ENCODE results near the gene MMP2.
A peak's percentile ranks its signal among the peaks of the same experiment; 100 is the strongest.

MMP2 gene

DNA sequence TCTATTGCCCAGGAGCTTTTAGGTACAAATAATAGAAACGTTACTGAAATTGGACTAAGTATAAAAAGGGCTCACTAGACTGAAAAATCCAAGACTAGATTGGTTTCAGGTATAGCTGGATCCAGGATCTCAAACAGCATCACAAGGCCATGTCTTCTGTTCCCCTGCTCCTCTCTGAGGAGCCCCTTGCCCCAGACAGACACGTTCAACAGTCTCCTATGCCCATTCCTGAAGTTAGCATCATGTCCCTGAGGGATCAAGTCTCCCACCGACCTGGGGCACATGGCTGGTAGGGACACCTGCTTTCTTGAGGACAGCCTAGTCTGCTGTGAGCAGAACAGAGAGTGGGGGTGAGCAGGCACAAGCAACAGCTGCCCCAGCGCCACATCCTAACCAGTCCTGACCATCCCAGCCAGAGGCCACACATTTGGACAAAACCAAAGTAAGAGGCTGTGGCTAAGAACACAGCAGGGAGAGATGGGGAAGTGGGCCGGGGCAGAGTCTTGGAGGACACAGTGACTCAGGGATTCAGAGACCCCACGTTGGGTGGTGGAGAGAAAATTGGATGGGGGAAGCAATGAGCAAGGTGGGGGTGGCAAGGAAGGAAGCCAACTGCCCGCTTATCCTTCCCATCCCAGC is 10.5 kb upstream of the MMP2 start:
- DNase-seq (ENCODE audit: low read depth) = no peak
- TF ChIP-seq, protein P1, sequence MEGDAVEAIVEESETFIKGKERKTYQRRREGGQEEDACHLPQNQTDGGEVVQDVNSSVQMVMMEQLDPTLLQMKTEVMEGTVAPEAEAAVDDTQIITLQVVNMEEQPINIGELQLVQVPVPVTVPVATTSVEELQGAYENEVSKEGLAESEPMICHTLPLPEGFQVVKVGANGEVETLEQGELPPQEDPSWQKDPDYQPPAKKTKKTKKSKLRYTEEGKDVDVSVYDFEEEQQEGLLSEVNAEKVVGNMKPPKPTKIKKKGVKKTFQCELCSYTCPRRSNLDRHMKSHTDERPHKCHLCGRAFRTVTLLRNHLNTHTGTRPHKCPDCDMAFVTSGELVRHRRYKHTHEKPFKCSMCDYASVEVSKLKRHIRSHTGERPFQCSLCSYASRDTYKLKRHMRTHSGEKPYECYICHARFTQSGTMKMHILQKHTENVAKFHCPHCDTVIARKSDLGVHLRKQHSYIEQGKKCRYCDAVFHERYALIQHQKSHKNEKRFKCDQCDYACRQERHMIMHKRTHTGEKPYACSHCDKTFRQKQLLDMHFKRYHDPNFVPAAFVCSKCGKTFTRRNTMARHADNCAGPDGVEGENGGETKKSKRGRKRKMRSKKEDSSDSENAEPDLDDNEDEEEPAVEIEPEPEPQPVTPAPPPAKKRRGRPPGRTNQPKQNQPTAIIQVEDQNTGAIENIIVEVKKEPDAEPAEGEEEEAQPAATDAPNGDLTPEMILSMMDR (conservative IDR thresholded peaks at IDR 0.05; ENCODE audit: low read length) = no peak
- H3K4me3 ChIP-seq (ENCODE audit: low read length) = no peak overlapping the region

DNA sequence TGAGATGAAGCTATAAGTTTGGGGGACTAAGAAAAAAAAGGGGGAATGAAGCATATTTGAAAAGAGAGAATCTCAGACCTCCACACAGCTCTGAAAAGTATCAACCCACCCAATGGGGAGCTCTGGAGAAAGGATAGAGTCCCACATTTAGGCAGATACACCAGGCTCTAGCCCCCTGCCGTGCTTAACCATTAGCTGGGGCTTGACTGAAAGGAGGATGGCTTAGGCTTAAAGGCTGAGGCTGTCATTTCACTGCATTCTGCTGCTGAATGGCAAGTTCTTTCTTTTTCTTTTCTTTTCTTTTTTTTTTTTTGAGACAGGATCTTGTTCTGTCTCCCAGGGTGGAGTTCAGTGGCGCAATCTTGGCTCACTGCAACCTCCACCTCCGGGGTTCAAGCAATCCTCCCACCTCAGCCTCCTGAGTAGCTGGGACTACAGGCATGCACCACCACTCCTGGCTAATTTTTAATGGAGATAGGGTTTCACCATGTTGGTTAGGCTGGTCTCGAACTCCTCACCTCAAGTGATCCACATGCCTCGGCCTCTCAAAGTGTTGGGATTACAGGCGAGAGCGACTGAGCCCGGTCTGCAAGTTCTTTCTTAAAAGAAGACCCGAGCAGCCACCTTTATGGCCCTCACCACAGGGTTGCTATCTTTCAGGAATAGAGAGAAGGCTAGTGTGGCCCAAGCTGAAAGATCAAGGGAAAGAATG is 9.0 kb upstream of the MMP2 start:
- H3K4me3 ChIP-seq (ENCODE audit: low read length) = no peak overlapping the region
- TF ChIP-seq, protein P1 (conservative IDR thresholded peaks at IDR 0.05; ENCODE audit: low read length) = no peak
- DNase-seq (ENCODE audit: low read depth) = no peak

DNA sequence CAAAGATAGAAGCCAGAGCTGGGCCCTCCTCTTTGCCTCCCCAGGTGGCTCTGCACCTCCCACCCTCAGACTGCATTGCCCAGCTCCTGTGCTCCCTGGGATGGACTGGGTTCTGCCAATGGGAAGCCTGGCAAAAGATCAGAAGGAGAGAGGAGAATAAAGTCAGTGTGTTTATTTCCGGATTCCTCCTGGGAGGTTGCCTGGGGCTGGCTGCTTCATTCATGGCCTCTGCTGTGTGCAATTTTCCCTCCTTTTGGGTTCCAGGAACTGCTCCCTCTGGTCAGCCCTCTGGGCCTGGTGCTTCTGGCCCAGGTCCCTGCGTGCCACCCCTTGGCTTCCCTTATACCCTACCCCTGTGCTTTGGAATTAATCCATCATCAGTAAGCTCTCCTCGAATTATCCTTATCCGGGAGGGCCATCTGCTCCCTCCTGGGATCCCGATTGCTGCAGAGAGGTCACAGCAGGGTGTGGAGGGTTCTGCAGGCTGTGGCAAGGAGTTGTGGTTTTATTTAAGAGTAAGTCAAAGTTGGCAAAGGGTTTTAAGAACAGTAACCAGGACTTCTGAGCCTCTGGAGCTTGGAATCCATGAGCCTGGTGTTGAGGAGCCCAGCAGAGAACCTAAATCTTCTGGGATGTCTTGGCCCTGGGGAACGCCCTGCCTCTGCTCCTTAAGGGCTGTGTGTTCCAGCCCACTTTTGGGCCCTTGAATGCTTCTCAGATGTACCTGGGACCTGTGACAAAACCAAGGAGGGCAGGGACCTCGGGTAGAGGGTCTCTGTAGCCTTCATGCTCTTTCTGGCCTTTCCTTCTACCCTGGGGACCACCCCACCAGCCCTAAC is 8.2 kb upstream of the MMP2 start:
- DNase-seq (ENCODE audit: low read depth) = peak; percentile 78
- no peak overlapping the region for H3K4me3 ChIP-seq (ENCODE audit: low read length)
- TF ChIP-seq, protein P1 (conservative IDR thresholded peaks at IDR 0.05; ENCODE audit: low read length) = no peak

DNA sequence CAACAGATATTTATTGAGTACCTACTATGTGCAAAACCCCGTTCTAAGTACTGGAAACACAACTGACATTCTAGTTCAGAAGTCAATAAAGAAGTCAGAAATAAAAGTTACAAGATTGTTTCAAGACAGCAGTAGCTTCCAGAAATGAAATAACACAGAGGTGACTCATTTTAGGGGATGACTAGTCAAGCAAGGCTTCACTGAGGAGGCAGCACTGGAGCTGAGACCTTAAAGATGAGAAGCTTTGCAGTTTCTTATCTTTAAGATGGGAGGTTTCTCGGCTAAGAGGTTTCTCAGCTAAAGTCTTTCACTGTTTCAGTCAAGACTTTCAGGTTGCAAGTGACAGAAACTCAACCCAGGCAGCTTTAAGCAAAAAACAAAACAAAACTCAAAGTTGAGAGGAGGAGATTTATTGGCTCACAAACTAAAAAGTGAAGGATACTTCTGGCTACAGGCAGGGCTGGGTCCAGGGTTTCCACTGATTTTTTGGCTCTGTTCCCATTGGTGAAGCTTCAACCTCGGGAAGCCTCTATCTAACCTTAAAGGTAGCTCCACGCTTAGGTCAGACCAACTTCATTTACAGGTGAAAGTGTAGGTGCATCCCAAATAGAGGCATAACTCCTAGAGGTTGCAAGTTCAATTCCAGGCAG is 7.4 kb upstream of the MMP2 start:
- peak; percentile 81 for DNase-seq (ENCODE audit: low read depth)
- TF ChIP-seq, protein P1 (conservative IDR thresholded peaks at IDR 0.05; ENCODE audit: low read length) = no peak
- H3K4me3 ChIP-seq (ENCODE audit: low read length) = no peak overlapping the region

DNA sequence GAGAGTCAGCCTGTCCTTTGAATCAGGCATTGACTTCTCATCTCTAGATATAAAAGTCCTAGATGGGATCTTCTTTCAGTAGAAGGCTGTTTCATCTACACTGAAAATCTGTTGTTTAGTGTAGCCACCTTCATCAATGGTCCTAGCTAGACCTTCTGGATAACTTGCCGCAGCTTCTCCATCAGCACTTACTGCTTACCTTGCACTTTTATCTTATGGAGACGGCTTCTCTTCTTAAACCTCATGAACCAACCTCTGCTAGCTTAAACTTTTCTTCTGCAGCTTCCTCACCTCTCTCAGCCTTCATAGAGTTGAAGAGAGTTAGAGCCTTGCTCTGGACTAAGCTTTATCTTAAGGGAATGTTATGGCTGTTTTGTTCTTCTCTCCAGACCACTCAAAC is 5.4 kb upstream of the MMP2 start:
- H3K4me3 ChIP-seq (ENCODE audit: low read length) = no peak overlapping the region
- DNase-seq (ENCODE audit: low read depth) = no peak
- TF ChIP-seq, protein P1 (conservative IDR thresholded peaks at IDR 0.05; ENCODE audit: low read length) = no peak

DNA sequence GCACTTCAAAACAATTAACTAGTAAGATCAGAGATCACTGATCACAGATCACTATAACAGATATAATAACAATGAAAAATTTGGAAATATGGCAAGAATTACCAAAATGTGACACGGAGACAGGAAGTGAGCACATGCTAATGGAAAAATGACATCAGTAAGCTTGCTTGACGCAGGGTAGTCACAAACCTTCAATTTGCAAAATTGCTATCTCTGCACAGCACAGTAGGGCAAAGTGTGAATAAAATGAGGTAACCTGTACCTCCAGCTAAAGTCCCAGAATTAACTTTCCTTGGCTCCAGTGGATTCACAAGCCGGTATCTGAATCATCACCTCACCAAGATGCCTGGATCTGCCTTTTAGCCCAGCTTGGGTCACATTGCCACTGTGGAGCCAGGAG is 4.2 kb upstream of the MMP2 start:
- no peak for DNase-seq (ENCODE audit: low read depth)
- no peak overlapping the region for H3K4me3 ChIP-seq (ENCODE audit: low read length)
- TF ChIP-seq, protein P1 (conservative IDR thresholded peaks at IDR 0.05; ENCODE audit: low read length) = no peak
